AG04449 (cell line): ENCODE data around the gene XYLT1.
A peak's percentile ranks its signal among the peaks of the same experiment; 100 is the strongest.

Source experiments
- CTCF ChIA-PET: fragments of 350-600 bp; formaldehyde crosslinking; extraction: SDS; loops from one replicate; lab custom pipeline; 2021; ENCODE audit warnings: antibody characterized with exemption; lab: Yijun Ruan, JAX
- POLR2A ChIA-PET: fragments of 400-600, 350-600 bp; formaldehyde crosslinking; extraction: SDS; loops from one replicate; lab custom pipeline; 2020; ENCODE audit warnings: antibody characterized with exemption, inconsistent platforms; lab: Yijun Ruan, JAX
- DNase-seq: peaks from one replicate; pipeline ENCODE4 v3.0.0-alpha.2; 2010; ENCODE audit warnings: low read depth, low spot score
- H3K4me3 ChIP-seq: 2 replicates; pipeline ENCODE4 v1.5.1; 2011; ENCODE audit warnings: low read depth, mild to moderate bottlenecking, control low read depth, low read length
- CTCF ChIP-seq: IDR thresholded peaks from one replicate; pipeline ENCODE4 v1.5.1; 2011; ENCODE audit warnings: mild to moderate bottlenecking, moderate library complexity, low read length, control low read depth, inconsistent platforms; ENCODE audit not compliant: insufficient read depth; ENCODE audit errors: missing control alignments

XYLT1 gene

GRCh38 chr16:17278988-17279387 lies 191.8 kb downstream of the XYLT1 start:
- no peak for DNase-seq
- POLR2A ChIA-PET = no interaction called here
- no peak overlapping the region for H3K4me3 ChIP-seq
- CTCF ChIA-PET = interaction anchor here (1.1 to 2.6 kb wide), 6 partner anchors 10 to 191 kb away, joined by 3 to 11 read pairs (median 3); no protein-coding TSS in a partner anchor
- TF ChIP-seq CTCF = no peak

- DNase-seq = no peak
- TF ChIP-seq CTCF = peak; percentile 30
- CTCF ChIA-PET = interaction anchor here (1.0 to 2.6 kb wide), 7 partner anchors 10 to 192 kb away, joined by 3 to 11 read pairs (median 3); no protein-coding TSS in a partner anchor
- POLR2A ChIA-PET = no interaction called here
- no peak overlapping the region for H3K4me3 ChIP-seq
These were observed 192.8 kb downstream of the XYLT1 start for GRCh38 chr16:17277981-17278381.

- ChIA-PET POLR2A (no interaction called here), CTCF (interaction anchor here (1.4 to 1.6 kb wide), 2 partner anchors 12 to 190 kb away, joined by 3 to 6 read pairs; no protein-coding TSS in a partner anchor)
- no peak for DNase-seq
- no peak for TF ChIP-seq CTCF
- no peak overlapping the region for H3K4me3 ChIP-seq
These were observed 194.2 kb downstream of the XYLT1 start for GRCh38 chr16:17276610-17277009.

GRCh38 chr16:17276010-17276530 lies 194.7 kb downstream of the XYLT1 start:
- CTCF ChIA-PET = interaction anchor here (1.4 to 1.6 kb wide), 2 partner anchors 13 to 191 kb away, joined by 3 to 6 read pairs; no protein-coding TSS in a partner anchor

GRCh38 chr16:17275076-17276009 lies 195.4 kb downstream of the XYLT1 start:
- ChIA-PET CTCF (interaction anchor here (0.9 to 1.6 kb wide), 2 partner anchors 192 to 193 kb away, joined by 5 to 6 read pairs; no protein-coding TSS in a partner anchor), POLR2A (no interaction called here)
- TF ChIP-seq CTCF = no peak
- H3K4me3 ChIP-seq = no peak overlapping the region
- DNase-seq = no peak

More at GRCh38 chr16:17276010-17276530, 194.7 kb downstream of the XYLT1 start:
- POLR2A ChIA-PET = no interaction called here
- DNase-seq = no peak
- no peak overlapping the region for H3K4me3 ChIP-seq
- no peak for TF ChIP-seq CTCF
